ENCODE results near the gene DPYD.

- TF ChIP-seq CTCF (IDR thresholded peaks at IDR 0.05) (no peak), POLR2A (IDR thresholded peaks at IDR 0.05) (no peak)
Observed at GRCh38 chr1:97812076-97812475, 108.8 kb downstream of the DPYD start.

All from ovary (tissue), 3 donors.